ENCODE measurements around the gene HS3ST5. TPM values are rescaled to one million over a fixed set of nuclear protein-coding genes. Genes with fewer than 3 reads are reported as not detected.

The HS3ST5 gene
- total RNA-seq, 1 experiment from 2014 or later = 0.29 TPM

- Mint-ChIP-seq H3K4me1 (ENCODE audit: low read depth, unreplicated experiment) (no peaks in the 10 kb centered on the region), H3K27me3 (ENCODE audit: insufficient read depth, unreplicated experiment) (no peaks in the 10 kb centered on the region)
- no TSS peak for BruUV-seq (replicated peaks)
Observed at GRCh38 chr6:114277220-114277619, 65.6 kb downstream of the HS3ST5 start.

GRCh38 chr6:114276783-114277182 is 66.0 kb downstream of the HS3ST5 start:
- H3K9me3 Mint-ChIP-seq (ENCODE audit: unreplicated experiment) = no peaks in the 10 kb centered on the region
- Histone ChIP-seq H3K36me3 (ENCODE audit: control insufficient read depth, insufficient read depth, low read length) (no peaks in the 10 kb centered on the region), H3K4me3 (ENCODE audit: low read depth, low read length) (no peak overlapping the region), H3K9me3 (no peaks in the 10 kb centered on the region), H3K4me1 (peaks cover 20% of the 10 kb centered on the region), H3K27me3 (replicated peaks; ENCODE audit: control insufficient read depth, insufficient read depth, low read length) (no peaks in the 10 kb centered on the region)
- CTCF ChIA-PET = no interaction called here
- POLR2A ChIA-PET = no interaction called here
- no peak for DNase-seq
- no peak for TF ChIP-seq CTCF (IDR thresholded peaks at IDR 0.05; ENCODE audit: insufficient read depth in 1 of 2, low read depth in 1 of 2, low read length in 1 of 2, severe bottlenecking in 1 of 2, unreplicated experiment in 1 of 2)
- H3K4me3 Mint-ChIP-seq (ENCODE audit: unreplicated experiment) = no peak overlapping the region
- no TSS peak for BruUV-seq (replicated peaks)
- no peaks in the 10 kb centered on the region for H3K4me1 Mint-ChIP-seq (ENCODE audit: low read depth, unreplicated experiment)
- no peaks in the 10 kb centered on the region for H3K27me3 Mint-ChIP-seq (ENCODE audit: insufficient read depth, unreplicated experiment)
- intact Hi-C loops (cut with micrococcal nuclease; ENCODE audit: unreplicated experiment) = no loop called here
- no peaks in the 10 kb centered on the region for H3K36me3 Mint-ChIP-seq (ENCODE audit: insufficient read depth, unreplicated experiment)
- H3K27ac Mint-ChIP-seq (ENCODE audit: unreplicated experiment) = no peak overlapping the region

More at GRCh38 chr6:114277220-114277619, 65.6 kb downstream of the HS3ST5 start:
- no peak for DNase-seq
- CTCF ChIA-PET = no interaction called here
- Histone ChIP-seq H3K9me3 (no peaks in the 10 kb centered on the region), H3K36me3 (ENCODE audit: control insufficient read depth, insufficient read depth, low read length) (no peaks in the 10 kb centered on the region), H3K4me1 (peaks cover 16% of the 10 kb centered on the region), H3K27me3 (replicated peaks; ENCODE audit: control insufficient read depth, insufficient read depth, low read length) (no peaks in the 10 kb centered on the region), H3K4me3 (ENCODE audit: low read depth, low read length) (no peak overlapping the region)
- no peak for TF ChIP-seq CTCF (IDR thresholded peaks at IDR 0.05; ENCODE audit: insufficient read depth in 1 of 2, low read depth in 1 of 2, low read length in 1 of 2, severe bottlenecking in 1 of 2, unreplicated experiment in 1 of 2)
- intact Hi-C loops (cut with micrococcal nuclease; ENCODE audit: unreplicated experiment) = no loop called here
- H3K27ac Mint-ChIP-seq (ENCODE audit: unreplicated experiment) = no peak overlapping the region
- no peaks in the 10 kb centered on the region for H3K9me3 Mint-ChIP-seq (ENCODE audit: unreplicated experiment)
- no peaks in the 10 kb centered on the region for H3K36me3 Mint-ChIP-seq (ENCODE audit: insufficient read depth, unreplicated experiment)
- H3K4me3 Mint-ChIP-seq (ENCODE audit: unreplicated experiment) = no peak overlapping the region
- POLR2A ChIA-PET = no interaction called here

GRCh38 chr6:114274836-114275235 is 68.0 kb downstream of the HS3ST5 start:
- Mint-ChIP-seq H3K36me3 (ENCODE audit: insufficient read depth, unreplicated experiment) (no peaks in the 10 kb centered on the region), H3K9me3 (ENCODE audit: unreplicated experiment) (no peaks in the 10 kb centered on the region), H3K27me3 (ENCODE audit: insufficient read depth, unreplicated experiment) (no peaks in the 10 kb centered on the region), H3K4me3 (ENCODE audit: unreplicated experiment) (no peak overlapping the region), H3K4me1 (ENCODE audit: low read depth, unreplicated experiment) (no peaks in the 10 kb centered on the region), H3K27ac (ENCODE audit: unreplicated experiment) (no peak overlapping the region)
- ChIA-PET CTCF (no interaction called here), POLR2A (no interaction called here)
- no peak for DNase-seq
- no TSS peak for BruUV-seq (replicated peaks)
- no peak for TF ChIP-seq CTCF (IDR thresholded peaks at IDR 0.05; ENCODE audit: insufficient read depth in 1 of 2, low read depth in 1 of 2, low read length in 1 of 2, severe bottlenecking in 1 of 2, unreplicated experiment in 1 of 2)
- intact Hi-C loops (cut with micrococcal nuclease; ENCODE audit: unreplicated experiment) = no loop called here
- H3K9me3 ChIP-seq = no peaks in the 10 kb centered on the region
- no peaks in the 10 kb centered on the region for H3K36me3 ChIP-seq (ENCODE audit: control insufficient read depth, insufficient read depth, low read length)
- H3K4me1 ChIP-seq = peaks cover 20% of the 10 kb centered on the region
- no peak overlapping the region for H3K4me3 ChIP-seq (ENCODE audit: low read depth, low read length)
- no peaks in the 10 kb centered on the region for H3K27me3 ChIP-seq (replicated peaks; ENCODE audit: control insufficient read depth, insufficient read depth, low read length)
